DMS53 (cell line): ENCODE measurements around the gene ZCCHC17.
"Not testable (repeated sequence)": the region's sequence is repeated elsewhere in the genome, so short reads cannot be mapped to it uniquely, and the experiment has no call there.

ENCODE experiments used
- DNase-seq: peaks from one replicate; lab custom pipeline; 2025; lab: John Stamatoyannopoulos, UW

Gene ZCCHC17

GRCh38 chr1:31296486-31297276, at the start of gene ZCCHC17, which contains the start of gene SNRNP40:
Gene ZCCHC17 (plus strand): TSS chr1:31297032. CDS start chr1:31310099, 13,067 bp downstream.
Gene SNRNP40 (minus strand): TSS chr1:31296788. CDS start chr1:31296751, 37 bp downstream.
- peak; percentile 99 for DNase-seq

GRCh38 chr1:31248276-31248675, 48.6 kb upstream of the ZCCHC17 start:
- no peak for DNase-seq

- DNase-seq, result no peak
Observed at GRCh38 chr1:31249854-31250253, 47.0 kb upstream of the ZCCHC17 start.

GRCh38 chr1:31257213-31257612, 39.6 kb upstream of the ZCCHC17 start:
- DNase-seq, result no peak

- DNase-seq, result no peak
Observed at GRCh38 chr1:31258581-31258980, 38.3 kb upstream of the ZCCHC17 start.

GRCh38 chr1:31259746-31260145, 37.1 kb upstream of the ZCCHC17 start:
- DNase-seq, result no peak

GRCh38 chr1:31261916-31262315, 34.9 kb upstream of the ZCCHC17 start:
- no peak for DNase-seq

- not testable (repeated sequence) for DNase-seq
Observed at GRCh38 chr1:31262393-31262792, 34.4 kb upstream of the ZCCHC17 start.

GRCh38 chr1:31263408-31263807, 33.4 kb upstream of the ZCCHC17 start:
- no peak for DNase-seq

- no peak for DNase-seq
Observed at GRCh38 chr1:31264790-31265386, 31.9 kb upstream of the ZCCHC17 start.

- no peak for DNase-seq
Observed at GRCh38 chr1:31266547-31266946, 30.3 kb upstream of the ZCCHC17 start.

GRCh38 chr1:31272369-31272768, 24.5 kb upstream of the ZCCHC17 start:
- no peak for DNase-seq

- no peak for DNase-seq
Observed at GRCh38 chr1:31273619-31274018, 23.2 kb upstream of the ZCCHC17 start.

GRCh38 chr1:31282426-31282825, 14.4 kb upstream of the ZCCHC17 start:
- DNase-seq, result not testable (repeated sequence)

- peak; percentile 13 for DNase-seq
Observed at GRCh38 chr1:31287791-31288190, 9.0 kb upstream of the ZCCHC17 start.

- DNase-seq, result no peak
Observed at GRCh38 chr1:31289021-31289420, 7.8 kb upstream of the ZCCHC17 start.

- DNase-seq, result no peak
Observed at GRCh38 chr1:31295874-31296485, 852 bp upstream of the ZCCHC17 start.

GRCh38 chr1:31297277-31298247, 730 bp downstream of the ZCCHC17 start:
- peak; percentile 38 for DNase-seq

GRCh38 chr1:31299365-31299764, 2.5 kb downstream of the ZCCHC17 start:
- no peak for DNase-seq

GRCh38 chr1:31300193-31300592, 3.4 kb downstream of the ZCCHC17 start:
- DNase-seq, result no peak

GRCh38 chr1:31302709-31303441, 6.0 kb downstream of the ZCCHC17 start:
- no peak for DNase-seq
